DMS 273 treated with DMSO at 0.1 percent for 48 hours (cell line): ENCODE results near the gene NIBAN1.
"Not testable (repeated sequence)": the region's sequence is repeated elsewhere in the genome, so short reads cannot be mapped to it uniquely, and the experiment has no call there.

Source experiments
- DNase-seq: peaks from one replicate; lab custom pipeline; 2025; lab: John Stamatoyannopoulos, UW

The NIBAN1 gene

DNA sequence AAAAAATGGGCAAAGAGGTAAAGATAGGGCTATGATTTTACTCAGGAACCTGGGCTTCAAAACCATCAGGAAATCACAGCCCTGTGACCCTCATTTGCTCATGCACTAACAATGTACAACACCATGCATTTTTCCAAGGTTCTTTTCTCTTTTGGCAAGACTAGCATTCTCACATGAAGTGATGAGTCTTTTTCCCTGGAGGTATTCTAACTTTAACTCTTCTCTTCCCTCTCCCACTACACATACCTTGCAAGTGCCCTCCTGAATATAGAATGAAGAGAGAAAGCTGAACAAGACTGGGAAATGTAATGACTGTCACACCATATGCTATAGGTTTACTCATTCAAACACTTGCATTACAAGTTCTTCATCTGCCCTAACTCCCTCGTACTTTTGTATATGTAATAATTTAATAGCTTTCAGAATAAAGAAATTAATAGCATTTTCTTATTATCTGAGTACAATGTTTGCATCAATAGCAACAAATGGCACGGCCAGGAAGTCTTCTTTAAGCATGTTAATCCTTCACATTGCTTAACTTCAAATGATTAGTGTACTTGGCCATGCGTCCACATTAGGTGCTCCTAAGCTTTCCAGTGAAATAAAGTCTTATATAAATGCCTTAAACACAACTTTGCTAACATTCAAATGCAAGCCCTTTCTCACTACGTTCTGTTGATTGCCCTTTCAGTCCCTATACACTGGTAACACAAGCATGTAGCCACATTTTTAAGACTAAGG lies 1.8 kb downstream of the NIBAN1 start:
- DNase-seq, result no peak

DNA sequence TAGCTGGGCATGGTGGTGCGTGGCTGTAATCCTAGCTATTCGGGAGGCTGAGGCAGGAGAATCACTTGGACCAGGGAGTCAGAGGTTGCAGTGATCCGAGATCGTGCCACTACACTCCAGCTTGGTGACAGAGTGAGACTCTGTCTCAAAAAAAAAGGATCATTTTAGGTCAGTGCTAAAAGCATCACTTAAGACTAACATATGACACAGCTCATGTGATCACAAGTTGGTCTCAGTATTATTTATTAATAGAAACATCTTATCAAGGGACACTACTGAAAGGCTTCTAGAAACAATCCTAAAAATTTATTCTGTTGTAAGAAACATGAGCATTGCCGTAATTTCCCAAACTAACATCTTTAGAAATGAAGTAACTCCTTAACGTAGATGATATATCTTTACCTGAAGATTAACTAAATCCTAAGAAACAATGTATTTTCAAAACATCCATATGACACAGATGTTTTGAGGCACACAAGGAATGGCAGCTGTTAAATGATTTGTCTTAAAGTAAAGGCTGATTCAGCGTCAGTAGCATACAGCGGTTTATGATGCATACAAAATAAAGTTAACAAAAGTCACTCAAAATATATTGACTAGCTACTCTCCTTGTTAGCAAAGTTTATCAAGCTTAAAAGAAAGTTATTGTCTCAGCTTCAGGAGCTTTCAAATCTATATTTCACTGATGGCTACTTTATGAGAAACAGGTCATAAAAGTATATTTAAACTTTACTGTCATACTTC lies 2.6 kb downstream of the NIBAN1 start:
- DNase-seq, result no peak

DNA sequence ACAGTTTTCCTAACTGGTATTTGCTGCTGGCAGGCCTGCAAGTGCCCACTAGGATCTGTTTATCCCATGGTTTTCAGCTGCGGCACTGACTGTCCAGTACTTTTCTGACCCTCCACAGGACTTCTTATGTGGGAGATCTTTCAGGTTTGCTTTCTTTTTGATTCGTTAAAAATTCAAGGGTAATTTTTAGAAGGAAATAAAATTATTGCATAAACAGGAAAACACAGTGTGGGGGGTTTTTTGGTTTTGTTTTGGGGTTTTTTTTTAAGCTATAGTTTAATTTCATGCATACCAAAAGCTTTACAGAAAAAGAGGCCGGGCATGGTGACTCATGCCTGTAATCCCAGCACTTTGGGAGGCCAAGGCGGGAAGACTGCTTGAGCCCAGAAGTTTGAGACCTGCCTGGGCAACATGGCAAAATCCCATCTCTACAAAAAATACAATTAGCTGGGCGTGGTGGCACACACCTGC lies 3.6 kb downstream of the NIBAN1 start:
- no peak for DNase-seq

DNA sequence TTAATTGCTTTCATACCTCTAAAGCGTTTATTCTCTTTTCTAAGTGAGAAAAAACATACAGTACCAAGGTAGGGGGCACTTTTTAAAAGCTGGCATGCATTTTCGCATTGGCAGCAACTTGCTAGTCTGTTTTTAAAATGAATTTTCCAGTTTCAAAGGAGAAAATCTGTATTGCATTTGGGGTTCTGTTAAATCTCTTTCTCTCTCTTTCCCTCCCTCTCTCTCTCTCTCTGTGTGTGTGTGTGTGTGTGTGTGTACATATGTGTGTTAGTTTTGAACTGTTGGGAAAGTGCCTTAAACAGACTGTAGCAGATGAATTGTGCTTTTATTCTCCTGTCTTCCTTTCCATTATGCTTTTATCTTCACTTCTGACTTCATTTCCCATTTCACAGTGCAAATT lies 7.3 kb downstream of the NIBAN1 start:
- no peak for DNase-seq

DNA sequence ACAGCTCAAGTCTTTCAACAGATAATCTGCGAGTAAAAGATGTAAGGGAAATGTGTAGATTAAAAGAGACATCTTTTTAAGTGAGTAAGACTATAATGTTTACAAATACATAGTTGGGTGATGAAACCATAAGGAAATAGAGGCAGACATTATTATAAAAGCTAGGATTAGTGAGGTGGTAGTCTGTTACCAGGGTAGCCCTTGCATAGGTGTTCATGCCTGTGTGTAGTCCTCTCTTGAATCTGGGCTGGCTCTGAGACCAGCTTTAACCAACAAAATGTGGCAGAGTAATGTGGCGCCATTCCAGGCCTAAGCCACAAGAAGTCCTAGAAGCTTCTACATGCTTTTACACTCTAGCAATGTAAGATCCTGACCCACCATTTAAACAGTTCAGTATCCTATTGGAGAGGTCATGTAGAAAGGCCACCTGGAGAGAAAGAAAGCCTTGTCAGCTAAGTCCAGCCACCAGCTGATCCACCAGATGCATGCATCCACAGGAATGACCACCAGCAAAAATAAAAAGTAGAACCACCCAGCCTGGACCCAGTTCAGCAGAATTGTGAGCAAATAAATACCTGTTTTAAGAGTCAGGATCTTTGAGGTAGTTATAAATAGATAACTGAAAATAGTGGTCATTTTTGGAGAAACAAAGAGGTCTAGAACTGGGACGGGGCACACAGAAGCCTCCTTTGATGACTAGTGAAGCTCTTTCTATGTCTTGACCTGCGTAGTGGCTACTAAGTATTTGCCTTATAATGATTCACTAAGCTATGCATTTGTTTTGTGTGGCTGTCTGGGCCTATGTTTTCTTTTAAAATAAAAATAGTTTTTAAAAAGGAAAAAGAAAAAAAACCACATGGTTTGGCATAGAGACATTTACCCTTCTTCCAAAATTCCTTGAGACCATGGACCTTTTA lies 8.1 kb downstream of the NIBAN1 start:
- DNase-seq, result no peak

DNA sequence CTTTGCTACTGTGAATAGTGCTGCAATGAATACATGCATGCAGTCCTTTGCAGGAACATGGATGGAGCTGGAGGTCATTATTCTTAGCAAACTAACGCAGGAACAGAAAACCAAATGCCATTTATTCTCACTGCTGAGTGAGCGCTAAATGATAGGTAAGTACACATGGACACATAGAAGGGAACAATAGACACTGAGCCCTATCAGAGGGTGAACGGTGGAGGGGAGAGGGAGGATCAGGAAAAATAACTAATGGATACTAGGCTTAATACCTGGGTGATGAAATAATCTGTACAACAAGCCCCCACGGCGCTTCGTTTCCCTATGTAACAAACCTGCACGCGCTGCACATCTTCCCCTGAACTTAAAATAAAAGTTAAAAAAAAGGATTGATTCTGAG lies 8.9 kb downstream of the NIBAN1 start:
- DNase-seq, result no peak

DNA sequence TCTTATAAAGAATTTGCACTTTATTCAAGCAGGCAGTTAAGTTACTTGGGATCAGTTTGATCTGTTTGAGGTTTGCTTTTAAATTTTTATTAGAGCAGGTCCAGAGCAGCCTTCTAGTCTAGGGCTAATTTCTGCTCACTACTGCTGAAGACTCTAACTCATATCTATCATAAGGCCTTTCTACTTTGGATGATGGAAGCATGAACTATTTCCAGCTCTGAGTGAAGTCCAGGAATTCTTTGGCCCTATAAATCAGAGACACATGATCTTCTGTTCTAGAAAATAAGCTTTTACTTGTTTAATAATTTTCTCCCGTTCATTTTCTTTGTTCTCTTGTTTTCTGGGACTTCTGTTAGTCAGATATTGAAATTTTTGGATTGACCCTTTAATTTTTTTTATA lies 14.7 kb downstream of the NIBAN1 start:
- DNase-seq, result no peak

DNA sequence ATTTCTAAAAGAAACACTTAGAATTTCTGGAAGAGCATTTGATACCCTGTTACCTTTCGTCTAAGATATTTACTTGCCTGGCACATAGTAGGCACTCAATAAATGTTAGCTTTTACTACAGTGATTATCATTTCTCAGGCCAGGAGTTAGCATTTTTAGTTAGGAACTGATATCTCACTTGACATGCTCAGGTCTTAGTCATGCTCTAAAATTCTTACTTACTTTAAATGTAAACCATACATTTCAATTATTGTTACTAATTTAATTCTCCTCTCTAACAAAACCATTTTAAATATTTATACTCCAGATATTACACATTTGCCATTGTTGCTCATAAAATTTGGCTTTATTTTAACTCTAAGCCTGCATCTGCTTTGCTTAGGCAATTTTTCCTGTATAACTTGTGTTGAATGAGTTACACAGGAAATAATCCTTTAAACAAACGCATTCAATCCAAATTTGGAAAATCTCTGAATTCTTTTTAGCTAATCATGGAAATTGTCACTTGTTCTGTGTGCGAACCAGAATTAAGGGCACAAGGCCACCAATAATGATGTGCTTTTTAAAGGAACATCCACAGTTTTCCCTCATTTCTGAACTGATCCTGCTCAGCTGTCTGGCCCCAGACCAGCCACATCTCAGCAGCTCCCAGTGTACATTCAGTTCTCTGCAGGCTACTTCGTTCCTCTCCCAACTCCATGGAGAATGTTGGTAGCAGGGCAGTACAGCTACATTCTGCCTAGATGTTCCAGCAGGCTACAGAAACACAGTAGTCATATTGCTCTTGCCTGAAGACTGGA lies 15.6 kb downstream of the NIBAN1 start:
- no peak for DNase-seq

DNA sequence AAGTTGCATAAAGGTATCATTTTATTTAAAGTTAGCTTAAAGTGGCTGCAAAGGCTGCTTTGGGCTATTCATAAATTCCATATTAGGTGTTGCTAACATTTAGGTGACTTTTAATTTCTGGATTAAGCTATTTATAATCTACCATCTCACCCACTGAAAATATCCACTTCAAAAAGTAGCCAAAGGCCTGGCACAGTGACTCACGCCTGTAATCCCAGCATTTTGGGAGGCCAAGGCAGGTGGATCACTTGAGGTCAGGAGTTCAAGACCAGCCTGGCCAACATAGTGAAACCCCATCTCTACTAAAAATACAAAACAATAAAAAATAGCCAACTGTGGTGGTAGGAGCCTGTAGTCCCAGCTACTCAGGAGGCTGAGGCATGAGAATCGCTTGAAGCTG lies 16.4 kb downstream of the NIBAN1 start:
- not testable (repeated sequence) for DNase-seq

DNA sequence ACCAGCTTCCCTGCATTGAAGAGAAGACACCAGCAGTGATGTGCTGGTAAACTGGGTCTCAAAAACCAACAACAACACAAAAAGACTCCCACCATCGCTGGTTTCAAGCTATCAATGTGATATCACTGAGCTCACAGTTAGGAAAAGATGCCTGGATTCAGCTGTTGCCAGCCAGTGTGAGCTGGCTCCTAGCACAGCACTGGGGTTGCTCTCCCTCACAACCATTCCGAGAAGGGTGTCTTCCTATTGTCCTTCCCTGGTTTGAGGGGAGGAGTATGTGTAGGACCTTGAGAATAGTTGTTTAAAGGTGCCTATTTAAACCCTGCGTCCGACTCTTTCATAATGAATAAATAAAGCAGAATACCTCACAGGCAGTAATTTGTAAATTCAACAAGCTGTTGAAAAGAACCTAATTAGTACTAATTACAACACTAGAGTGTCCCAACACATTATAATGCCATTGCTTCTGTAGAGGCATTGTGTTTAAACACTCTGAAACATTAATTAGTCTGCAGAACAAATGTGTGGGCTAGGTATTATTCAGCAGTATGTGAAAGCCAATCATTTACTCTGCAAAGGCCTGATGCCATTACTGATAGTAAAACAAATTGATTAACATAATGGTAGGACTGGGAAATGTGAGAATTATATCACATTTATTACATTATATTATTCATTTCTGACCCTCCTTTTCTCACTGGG lies 17.2 kb downstream of the NIBAN1 start:
- no peak for DNase-seq

DNA sequence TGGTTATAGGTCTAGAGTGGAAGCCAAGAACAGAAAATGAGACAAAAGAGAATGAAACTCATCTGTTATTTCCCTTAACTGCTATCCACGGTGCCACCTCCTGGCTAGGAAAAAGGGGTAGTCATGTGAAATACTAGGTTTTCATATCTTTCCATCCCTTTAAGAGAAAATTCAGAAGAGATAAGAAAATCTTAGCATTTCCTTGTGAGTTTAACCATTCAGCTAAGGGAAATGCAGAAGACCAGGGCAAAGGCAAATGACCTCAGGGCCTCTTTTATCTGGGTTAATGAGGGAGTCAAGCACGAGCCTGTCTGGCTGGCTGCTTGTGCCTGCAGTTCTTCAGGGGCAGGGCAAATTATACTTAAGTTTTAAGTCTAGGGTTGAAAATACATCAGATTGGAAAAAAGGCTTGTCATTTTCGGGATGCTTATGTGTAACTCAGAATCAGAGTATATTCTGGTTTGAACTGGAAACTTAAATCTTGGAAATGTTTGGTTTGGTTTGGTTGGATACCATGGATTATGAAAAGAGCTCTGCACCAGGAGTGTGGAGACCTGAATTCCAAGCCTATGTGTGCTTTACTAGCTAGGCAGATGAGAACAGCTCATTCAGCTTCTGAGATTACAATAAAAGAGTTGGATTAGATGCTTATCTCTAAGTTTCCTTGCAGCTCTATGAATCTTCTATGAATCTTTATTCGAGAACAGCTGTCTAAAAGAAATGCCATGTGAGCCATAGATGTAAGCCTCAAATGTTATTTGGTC lies 19.9 kb downstream of the NIBAN1 start:
- DNase-seq, result no peak

DNA sequence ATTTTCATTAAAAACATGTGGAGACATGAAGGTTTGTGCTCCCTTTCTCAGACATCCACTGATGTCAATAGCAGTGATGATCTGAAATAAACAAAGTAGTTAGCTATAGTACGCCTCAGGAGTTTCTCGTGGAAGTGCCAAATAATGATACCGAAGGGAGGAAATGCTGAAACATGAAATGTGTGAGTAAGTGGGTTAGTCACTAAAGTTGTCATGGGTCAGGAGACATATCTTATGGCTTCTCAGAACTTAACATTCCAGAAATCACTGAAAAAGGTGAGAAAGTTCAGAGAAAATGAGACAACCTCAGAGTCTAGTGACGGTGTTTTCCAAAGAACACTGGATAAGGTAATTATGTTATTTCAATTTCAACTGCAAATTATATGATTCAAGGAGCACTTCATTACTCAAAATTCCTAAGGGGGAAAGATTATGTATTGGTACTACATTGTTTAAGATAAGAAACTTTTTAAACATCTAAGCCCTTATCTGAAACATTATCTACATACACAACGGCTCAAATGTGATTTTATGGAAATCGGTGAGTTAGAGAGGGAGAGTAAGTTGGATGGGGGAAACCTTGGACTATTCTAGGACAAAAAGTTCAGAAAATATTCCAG lies 20.6 kb downstream of the NIBAN1 start:
- DNase-seq, result no peak

DNA sequence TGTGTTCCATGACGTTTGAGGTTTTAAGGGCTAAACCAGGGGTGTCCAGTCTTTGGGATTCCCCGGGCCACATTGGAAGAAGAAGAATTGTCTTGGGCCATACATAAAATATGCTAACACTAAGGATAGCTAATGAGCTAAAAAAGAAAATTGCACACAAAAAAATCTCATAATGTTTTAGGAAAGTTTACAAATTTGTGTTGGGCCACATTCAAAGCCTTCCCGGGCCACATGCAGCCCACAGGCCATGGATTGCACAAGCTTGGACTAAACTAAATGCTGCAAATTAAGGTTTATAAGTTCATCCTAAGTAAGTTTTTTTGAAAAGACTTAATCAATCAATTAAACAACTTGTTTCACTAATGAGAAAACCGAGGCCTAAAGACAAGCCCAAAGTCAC lies 21.9 kb downstream of the NIBAN1 start:
- no peak for DNase-seq

DNA sequence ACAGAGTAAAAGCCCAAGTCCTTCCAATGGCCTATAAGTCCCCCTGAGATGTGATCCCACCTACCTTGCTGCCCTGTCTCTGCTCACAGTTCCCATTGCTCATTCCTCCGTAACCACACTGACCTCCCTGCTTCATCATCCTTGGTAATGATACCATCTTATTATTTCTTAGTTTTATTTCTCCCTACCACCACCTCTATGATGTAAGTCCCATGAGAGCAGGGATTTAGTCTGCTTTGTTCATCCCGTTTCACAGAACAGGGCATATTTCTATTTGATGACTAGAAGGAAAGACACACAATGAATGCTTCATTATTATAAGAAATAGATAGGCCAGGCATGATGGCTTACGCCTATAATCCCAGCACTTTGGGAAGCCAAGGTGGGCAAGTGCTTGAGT lies 22.5 kb downstream of the NIBAN1 start:
- DNase-seq, result no peak

DNA sequence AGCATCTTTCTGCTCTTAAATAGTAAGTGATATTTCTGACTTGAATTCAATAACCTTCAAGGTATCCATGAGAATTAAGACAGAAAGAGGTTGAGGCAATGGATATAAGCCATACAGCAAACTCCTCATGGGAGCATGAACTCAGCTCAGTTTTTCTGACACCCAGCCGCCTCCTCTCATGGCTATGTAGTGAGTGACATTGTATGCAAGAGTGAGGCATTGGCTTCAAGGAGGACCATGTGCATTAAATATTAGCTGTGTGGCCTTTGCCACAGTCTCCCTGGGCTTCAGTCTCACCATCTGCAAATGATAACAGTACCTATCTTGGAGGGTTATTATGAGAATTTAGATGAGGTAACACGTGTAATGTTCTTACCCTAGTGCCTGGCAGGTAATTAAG lies 23.4 kb downstream of the NIBAN1 start:
- no peak for DNase-seq

DNA sequence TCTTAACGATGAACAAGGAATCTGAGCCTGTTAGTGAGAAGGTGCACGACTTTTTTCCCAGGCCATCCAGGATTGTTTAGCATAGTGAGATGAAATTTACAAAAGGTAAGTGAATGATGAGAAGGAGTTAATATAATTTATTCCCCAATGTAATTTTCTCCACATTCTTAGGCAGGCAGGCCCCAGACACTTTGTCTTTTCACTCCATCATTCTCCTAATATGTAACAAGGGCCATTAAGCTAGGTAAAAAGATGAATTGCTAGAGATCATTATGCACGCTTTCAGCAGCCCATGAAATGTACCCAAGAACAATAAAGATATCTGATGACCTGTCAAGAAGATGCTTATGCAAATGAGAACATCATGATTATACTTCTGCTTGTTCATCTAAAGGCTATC lies 24.1 kb downstream of the NIBAN1 start:
- DNase-seq, result no peak

DNA sequence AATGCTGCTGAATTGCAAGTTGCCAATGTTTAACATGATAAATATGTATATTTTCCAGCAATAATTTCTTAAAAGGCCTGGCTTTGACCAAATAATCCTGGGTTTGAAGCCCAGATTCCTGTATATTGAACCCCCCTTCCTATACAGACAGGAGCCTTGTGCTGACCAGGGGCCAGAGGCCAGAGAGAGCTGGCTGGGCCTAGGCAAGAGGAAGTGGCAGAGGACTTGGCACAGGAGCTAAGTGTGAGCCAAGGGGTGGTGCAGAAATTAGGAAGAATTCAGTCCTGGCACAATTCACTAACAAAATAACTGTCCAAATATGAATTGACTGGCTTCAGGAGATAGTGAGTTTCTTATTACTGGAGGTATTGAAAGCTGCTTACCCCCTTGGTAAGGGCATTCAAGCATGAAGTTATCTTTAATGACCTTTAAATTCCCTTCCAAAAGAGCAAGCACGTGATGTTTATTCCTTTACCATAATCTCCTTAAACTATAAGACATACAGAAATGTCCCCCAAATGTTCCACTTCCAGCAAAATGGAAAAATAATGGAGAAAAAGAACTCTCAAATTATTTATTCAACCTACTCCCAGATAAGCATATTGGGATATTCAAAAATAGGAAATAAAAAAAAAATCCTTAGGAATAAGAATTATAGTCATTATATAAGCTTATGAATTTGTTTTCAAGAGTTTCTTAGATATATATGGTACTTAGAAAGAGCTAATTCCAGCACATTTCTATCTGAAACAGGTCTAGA lies 26.6 kb downstream of the NIBAN1 start:
- DNase-seq, result peak; percentile 82

DNA sequence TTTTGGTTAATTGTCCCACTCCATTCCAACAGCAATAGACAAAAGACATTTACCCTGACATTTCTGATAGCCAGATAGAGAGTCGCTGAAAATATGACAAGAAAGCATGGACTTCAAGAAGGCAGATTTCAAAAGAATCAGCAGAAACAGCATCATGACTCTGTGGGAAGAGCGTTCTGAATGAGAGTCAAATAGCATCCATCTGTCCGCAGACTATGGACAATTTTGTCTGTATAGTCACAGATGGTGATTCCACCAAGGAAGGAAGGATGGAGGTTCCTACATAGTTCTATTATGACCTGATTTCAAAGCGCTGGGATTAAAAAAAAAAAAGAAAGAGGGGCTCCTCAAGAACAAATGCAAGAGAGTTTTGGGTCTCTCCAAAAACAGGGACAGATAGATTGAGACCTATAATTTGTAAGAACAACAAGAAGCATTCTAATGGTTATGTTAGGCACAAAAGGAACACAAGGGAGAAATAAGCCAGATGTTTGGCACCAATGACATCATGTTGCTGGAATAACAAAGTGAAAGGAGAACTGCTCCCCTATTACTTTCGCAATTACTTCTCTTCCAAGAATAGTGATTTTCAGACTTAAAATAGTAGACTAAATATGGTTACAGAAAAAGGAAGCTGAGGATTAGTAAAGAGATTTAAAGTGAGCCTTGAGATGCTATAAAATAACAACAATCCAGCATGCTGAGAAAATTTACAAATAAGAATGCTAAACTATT lies 28.5 kb downstream of the NIBAN1 start:
- DNase-seq, result peak; percentile 67
